Pancreas (tissue), 10 donors: ENCODE measurements around the gene RAD51B. TPM values are rescaled to one million over a fixed set of nuclear protein-coding genes. Genes with fewer than 3 reads are reported as not detected.

Experiments
- ATAC-seq, 4 donors: fragments of 200-7000 bp; cut with Tn5 transposase; one replicate each; pipeline versions ENCODE4 v1.8.0 to v1.9.1; 2020; ENCODE audit warnings: mild to moderate bottlenecking in 4 of 4, moderate library complexity in 4 of 4
- DNase-seq, 6 donors: peaks; one replicate each; pipeline ENCODE4 v3.0.0-alpha.2; 2020
- FAIRE-seq: peaks from 2 replicates; lab custom pipeline; 2012; peaks lifted over from hg19 to GRCh38; lab: Jason Lieb, UNC
- H3K27ac ChIP-seq, 4 donors: fragments of 200-600 bp; sonication (generic); 1 replicate in 3 of 4; 2 replicates in 1 of 4; pipeline versions ENCODE4 v1.5.0 to v1.8.0; 2020
- H3K27me3 ChIP-seq, 4 donors: fragments of 200-600 bp; one replicate each; pipeline ENCODE4 v1.8.0; 2021
- H3K36me3 ChIP-seq, 3 donors: fragments of 200-600 bp; sonication (generic) in 1 of 3; one replicate each; pipeline versions ENCODE4 v1.5.0 to v1.8.0; 2020 to 2021
- H3K4me1 ChIP-seq, 3 donors: fragments of 200-600 bp; one replicate each; pipeline ENCODE4 v1.8.0; 2021
- H3K4me3 ChIP-seq, 4 donors: fragments of 200-600 bp; sonication (generic) in 2 of 4; one replicate each; pipeline versions ENCODE4 v1.5.0 to v1.8.0; 2020 to 2021
- H3K9me3 ChIP-seq, 4 donors: fragments of 200-600 bp; one replicate each; pipeline ENCODE4 v1.8.0; 2021
- WGBS, 2 donors: extraction: QIAGEN DNeasy Blood & Tissue Kit; methylation state at CpG; one replicate each; pipeline ENCODE4 v1.1.7; 2013; 5-methylcytosine and 5-hydroxymethylcytosine counted together
- intact Hi-C, 3 donors: fragments of 100-400 bp; cut with DNase I; formaldehyde crosslinking; loops; one replicate each; pipeline versions ENCODE4 v1.11.1 to v1.14.2; 2022
- polyA plus RNA-seq, 2 donors: library from polyadenylated mRNA; stranded (reverse); fragments of 200-250 nt; gene quantifications; one replicate each; pipeline ENCODE4 v1.2.3, GENCODE V29; 2013
- total RNA-seq, 6 donors: library from RNA; stranded (reverse); fragmentation: NEBNext Ultra II Directional in 4 of 6; extraction: Animal tissue kit (Norgen Biotek cat#: 25700) in 4 of 6; gene quantifications; one replicate each; pipeline versions ENCODE4 v1.2.1 to v1.2.4, GENCODE V29; 2021 to 2023
- TF ChIP-seq, protein P1 (sequence below), 4 donors: fragments of 200-600 bp; sonication (generic) in 3 of 4; IDR thresholded peaks; one replicate each; pipeline versions ENCODE4 v1.5.0 to v1.8.0; 2021; ENCODE audit warnings: antibody characterized with exemption in 4 of 4
- donor health status: healthy with polysubstance abuse.
- donor health status: DM: no; HTN: no; CAD: no; lungs with moderate emphysema.
- donor health status: DM: no; HTN: no; CAD: no.
- donor health status: control.
- donor health status: control.
- donor health status: Bipolar disorder and iron deficiency.
- donor health status: DM: yes; HTN: yes; CAD: no.
- donor health status: DM: no; HTN: no; CAD: no.
- donor health status: DM: no; HTN: no; CAD: no.
- donor health status: DM: yes; HTN: yes; CAD: no.

The RAD51B gene
- total and polyA plus RNA-seq, 8 donors: 1.1 to 17.3 (median 5.8) TPM

DNA sequence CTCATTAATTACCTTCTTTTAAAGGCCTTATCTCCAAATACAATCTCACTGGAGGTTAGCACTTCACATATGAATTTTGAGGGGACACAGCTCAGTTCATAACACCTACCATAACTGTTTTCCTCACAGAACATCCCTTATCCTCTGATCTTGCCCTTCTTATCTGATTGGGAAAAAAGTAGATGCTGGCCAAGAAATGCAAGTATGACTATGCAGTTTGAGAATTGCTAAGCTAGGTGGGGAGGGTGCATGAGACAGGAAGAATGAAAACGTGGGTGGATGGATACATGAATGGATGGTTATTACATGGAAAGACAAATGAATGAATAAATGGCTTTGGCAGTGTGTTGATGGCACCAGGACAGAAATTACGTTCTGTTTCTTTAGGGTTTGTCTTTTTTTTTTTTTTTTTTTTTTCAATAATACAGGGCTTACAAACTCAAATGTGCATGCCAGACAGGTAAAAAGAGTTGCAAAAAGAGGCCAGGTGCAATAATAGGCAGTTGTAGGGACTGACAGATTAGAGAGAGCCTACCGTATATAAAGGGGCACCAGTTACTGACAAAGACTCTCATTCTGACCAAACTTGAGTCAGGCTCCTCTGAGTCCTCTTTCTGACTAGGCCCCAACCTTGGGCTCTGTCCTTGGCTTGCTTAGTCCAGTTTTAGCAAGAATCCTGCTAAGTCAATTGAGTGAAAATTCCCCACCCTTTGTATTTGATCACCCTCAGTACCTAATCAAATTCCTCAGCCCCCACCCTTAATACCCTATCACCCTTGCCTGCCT is 668.4 kb downstream of the RAD51B start:
- TF ChIP-seq, protein P1, sequence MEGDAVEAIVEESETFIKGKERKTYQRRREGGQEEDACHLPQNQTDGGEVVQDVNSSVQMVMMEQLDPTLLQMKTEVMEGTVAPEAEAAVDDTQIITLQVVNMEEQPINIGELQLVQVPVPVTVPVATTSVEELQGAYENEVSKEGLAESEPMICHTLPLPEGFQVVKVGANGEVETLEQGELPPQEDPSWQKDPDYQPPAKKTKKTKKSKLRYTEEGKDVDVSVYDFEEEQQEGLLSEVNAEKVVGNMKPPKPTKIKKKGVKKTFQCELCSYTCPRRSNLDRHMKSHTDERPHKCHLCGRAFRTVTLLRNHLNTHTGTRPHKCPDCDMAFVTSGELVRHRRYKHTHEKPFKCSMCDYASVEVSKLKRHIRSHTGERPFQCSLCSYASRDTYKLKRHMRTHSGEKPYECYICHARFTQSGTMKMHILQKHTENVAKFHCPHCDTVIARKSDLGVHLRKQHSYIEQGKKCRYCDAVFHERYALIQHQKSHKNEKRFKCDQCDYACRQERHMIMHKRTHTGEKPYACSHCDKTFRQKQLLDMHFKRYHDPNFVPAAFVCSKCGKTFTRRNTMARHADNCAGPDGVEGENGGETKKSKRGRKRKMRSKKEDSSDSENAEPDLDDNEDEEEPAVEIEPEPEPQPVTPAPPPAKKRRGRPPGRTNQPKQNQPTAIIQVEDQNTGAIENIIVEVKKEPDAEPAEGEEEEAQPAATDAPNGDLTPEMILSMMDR (IDR thresholded peaks at IDR 0.05): no peak
- H3K27me3 ChIP-seq: no peaks in the 10 kb centered on the region
- no peak for DNase-seq
- no peaks in the 10 kb centered on the region for H3K36me3 ChIP-seq
- intact Hi-C loops: no loop called here
- WGBS, 2 donors: 66 to 69% methylated on average over 3 of the region's 3 CpGs
- peaks cover 38 to 45% (median 44%) of the 10 kb centered on the region in 3 donors for H3K4me1 ChIP-seq
- no peak for FAIRE-seq
- no peaks in the 10 kb centered on the region for H3K9me3 ChIP-seq
- H3K27ac ChIP-seq: peak overlapping the region; percentile 50 to 81 (median 75)
- no peak overlapping the region for H3K4me3 ChIP-seq
- no peak for ATAC-seq

DNA sequence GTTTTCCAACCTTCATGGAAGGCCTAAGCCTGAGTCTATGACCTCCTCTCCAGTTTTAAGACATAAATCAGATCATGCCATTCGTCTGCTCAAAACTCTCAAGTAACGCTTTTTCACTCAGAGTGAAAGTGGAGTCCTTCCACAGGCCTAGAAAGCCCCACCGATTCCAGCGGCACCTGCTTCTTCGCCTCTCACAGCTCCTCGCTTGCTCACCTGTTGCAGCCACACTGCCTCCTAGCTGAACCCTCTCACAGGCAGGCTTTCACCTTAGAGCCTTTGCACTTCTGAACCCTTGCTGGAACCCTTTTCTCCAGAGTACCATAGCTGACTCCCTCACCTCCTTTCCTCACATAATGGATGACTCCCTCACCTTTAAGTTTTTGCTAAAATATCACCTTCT is 672.2 kb downstream of the RAD51B start:
- intact Hi-C loops: no loop called here
- FAIRE-seq: no peak
- TF ChIP-seq, protein P1 (IDR thresholded peaks at IDR 0.05): no peak

DNA sequence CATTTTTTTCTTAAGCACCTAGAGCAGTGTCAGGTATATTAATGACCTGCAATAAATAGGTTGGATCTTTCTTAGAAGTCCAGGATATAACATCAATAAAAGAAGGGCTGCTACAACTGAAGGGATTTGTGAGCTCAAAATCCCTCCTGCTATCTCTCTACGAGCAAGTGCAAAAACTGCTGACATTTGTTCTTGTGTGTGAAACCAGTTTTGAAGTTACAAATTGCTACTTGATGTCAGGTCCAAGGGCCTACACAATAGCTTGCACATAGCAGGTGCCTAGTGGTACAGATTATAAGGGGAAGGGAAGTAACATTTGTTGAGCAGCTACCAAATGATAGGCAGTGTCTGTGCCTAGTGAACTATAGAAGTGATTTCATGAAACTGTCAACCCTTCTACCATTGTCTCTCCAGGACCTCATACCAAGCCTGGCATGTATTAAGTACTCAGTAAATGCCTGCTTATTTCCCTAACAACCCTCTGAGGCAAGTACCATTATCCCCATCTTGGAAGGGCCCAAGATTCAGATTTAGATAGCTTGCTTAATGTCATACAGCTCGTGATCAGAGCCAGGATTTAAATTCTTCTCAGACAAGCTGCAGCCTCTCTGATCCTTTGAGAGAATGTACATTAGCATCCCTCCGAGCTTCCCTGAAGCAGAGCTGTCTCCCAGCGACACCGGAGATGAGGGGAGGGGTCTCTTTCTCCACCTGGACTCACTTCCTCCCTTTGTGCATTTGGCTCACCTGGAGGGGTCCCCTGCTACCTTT is 673.0 kb downstream of the RAD51B start:
- no peak overlapping the region for H3K27ac ChIP-seq
- ATAC-seq: no peak
- 90% methylated on average over 5 of the region's 5 CpGs for whole genome bisulfite sequencing, 2 donors

More for the DNA sequence above, 672.2 kb downstream of the RAD51B start:
- WGBS, 2 donors: 94 to 98% methylated on average over 6 of the region's 6 CpGs
- Histone ChIP-seq H3K4me1 (peaks cover 9 to 13% (median 13%) of the 10 kb centered on the region in 3 donors), H3K9me3 (no peaks in the 10 kb centered on the region), H3K4me3 (no peak overlapping the region), H3K36me3 (no peaks in the 10 kb centered on the region), H3K27ac (no peak overlapping the region), H3K27me3 (no peaks in the 10 kb centered on the region)
- DNase-seq (no peak), ATAC-seq (no peak)

DNA sequence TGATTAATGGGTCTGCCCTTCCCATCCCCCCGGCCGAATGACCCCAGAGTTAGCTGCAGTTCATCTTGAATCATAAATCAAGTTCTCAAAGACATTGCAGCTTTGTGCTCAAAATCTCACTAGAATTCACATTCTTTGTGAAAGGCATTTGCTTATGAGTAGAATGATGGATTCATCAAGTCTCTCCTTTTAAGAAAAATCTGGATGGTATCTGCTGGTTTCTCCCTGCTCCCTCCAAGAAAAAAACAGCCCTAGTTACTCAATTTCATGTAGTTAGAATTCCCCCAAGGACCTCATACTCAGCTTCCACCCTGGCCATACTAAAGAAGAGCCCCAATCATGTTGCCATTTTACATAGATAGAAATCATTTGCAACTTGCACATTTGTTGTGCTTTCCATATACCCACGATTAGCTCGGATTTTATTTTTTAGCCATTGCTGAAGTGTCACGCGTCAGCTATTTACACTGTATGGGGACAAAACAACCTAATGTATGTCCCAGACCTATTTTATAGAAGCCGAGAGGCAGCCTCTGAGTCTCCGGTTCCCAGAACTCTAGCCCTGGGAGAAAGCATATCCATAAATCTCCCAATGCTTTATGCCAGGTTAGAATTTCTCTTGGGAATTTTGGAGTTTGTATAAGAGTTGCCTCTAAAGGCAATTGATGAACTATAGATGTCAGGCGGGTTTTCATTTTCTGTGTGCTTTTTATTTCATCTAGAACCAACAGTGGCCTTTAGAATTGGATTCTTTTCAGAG is 673.8 kb downstream of the RAD51B start:
- FAIRE-seq (no peak), DNase-seq (no peak)
- TF ChIP-seq, protein P1 (IDR thresholded peaks at IDR 0.05): no peak

More for the DNA sequence above, 673.0 kb downstream of the RAD51B start:
- Histone ChIP-seq H3K4me1 (peaks cover 1 to 5% (median 5%) of the 10 kb centered on the region in 3 donors), H3K36me3 (no peaks in the 10 kb centered on the region), H3K9me3 (no peaks in the 10 kb centered on the region), H3K4me3 (no peak overlapping the region), H3K27me3 (no peaks in the 10 kb centered on the region)
- no peak for FAIRE-seq
- DNase-seq: no peak
- intact Hi-C loops: no loop called here
- TF ChIP-seq, protein P1 (IDR thresholded peaks at IDR 0.05): no peak

More for the DNA sequence above, 673.8 kb downstream of the RAD51B start:
- 93 to 96% methylated on average over 9 of the region's 9 CpGs for WGBS, 2 donors
- Histone ChIP-seq H3K4me1 (no peaks in the 10 kb centered on the region), H3K27me3 (no peaks in the 10 kb centered on the region), H3K36me3 (no peaks in the 10 kb centered on the region), H3K27ac (no peak overlapping the region), H3K4me3 (no peak overlapping the region), H3K9me3 (no peaks in the 10 kb centered on the region)
- intact Hi-C loops: no loop called here
- ATAC-seq: no peak
